T-helper 1 cell (primary cell): ENCODE measurements around the gene EYS.
A peak's percentile ranks its signal among the peaks of the same experiment; 100 is the strongest.
"Not testable (repeated sequence)": the region's sequence is repeated elsewhere in the genome, so short reads cannot be mapped to it uniquely, and the experiment has no call there.

Experiments
- DNase-seq, 5 donors: peaks; one replicate each; pipeline ENCODE4 v3.0.0-alpha.2; 2012 to 2020

Gene EYS

DNA sequence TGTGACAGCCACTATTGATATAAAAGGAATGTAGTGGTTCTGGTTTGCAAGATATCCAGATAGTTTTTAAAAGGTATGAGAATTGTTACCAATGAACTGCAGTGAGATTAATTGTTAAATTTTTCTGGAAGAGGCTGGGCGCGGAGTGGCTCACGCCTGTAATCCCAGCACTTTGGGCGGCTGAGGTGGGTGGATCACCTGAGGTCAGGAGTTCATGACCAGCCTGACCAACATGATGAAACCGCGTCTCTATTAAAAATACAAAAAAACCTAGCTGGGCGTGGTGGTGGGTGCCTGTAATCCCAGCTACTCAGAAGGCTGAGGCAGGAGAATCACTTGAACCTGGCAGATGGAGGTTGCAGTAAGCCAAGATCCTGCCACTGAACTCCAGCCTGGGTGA lies 1906.6 kb downstream of the EYS start:
- DNase-seq: not testable (repeated sequence)

DNA sequence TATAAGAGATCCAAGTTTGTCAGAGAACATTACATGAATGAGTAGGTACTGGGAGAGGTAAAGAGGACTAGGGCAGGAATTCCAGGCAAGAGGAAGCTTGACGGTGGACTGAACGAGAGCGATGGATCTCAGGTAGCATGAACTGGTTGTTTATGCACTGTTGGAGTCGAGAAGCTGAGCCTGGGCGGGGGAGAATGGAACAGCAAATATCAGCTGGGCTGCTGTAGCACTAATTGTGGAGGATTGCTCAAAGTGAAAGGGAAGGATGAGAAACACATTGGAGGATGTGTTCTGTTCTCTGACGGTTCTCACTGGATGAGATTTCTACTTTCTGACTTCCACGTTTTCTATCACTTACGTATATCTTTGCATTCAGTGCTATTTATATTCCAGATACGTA lies 1907.2 kb downstream of the EYS start:
- no peak for DNase-seq

DNA sequence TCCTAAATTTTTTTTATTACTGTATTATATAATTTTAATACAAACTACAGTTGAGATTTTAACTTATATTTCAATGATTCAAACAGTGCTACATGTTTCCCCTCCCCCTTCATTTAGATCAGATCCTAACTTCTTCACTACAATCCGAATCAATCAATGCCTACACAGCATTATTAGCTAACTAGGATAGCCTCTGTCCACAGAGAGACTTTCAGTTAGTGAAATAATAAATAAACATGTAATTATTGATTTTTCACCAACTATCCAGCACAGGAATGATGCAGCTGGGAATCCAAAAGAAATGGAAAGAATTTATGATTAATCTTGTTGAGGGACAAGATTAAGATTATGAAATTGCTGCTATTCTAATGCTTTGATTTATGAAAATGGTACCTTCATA lies 1907.7 kb downstream of the EYS start:
- no peak for DNase-seq

DNA sequence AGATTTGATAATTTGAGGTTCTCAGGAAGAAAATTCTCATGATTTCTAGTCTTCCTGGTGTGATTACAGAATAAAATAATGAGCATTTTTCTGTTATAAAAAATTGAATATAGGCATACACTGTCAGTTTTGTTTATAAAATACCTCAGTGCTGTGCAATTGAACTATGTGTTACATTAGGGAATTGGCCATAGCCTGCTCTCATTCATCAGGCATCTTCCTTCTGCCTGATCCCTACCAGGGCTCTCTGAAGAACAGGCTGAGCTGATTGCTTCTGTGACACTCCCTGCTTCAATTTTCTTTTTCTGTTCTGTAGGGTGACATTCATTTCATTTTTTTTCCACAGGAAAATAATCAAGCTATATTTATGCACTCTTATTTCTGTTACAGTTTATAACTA lies 1908.6 kb downstream of the EYS start:
- DNase-seq: no peak

DNA sequence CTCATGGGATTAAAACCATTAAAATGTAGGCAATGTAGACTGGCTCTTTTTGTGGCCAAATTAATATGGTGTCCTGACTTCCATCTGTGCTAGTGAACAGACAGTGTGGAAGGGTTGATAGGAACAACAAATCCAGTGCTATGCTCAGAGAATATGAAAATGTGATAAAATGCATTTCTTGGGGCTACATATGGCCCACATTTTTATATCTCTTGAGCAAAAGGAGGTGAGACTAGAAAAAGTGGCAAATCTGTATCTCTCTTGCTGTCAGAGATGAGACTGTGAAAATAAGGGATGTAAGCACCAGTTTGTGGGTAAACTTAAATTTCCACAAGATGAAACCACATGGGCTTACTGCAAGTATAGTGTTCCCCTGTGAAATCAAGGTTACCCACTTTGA lies 1909.3 kb downstream of the EYS start:
- DNase-seq: no peak

DNA sequence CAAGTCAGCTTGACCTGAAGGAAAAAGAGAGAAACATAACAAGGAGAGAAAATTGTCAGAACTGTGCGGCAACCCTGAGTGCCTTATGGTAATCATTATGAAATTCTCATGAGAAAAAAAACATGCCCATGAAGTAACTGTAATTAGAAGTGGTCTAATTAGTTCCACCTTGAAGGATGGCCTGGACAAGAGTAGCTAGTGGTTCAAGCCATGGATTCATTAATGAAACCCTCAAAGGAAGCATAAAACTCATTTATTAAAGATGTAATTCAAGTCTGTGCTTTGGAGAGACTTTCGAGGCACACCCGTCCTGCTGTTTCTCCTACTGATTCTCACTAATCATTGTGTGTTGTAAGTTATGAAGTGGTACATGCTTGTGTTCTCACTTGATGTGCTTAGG lies 1911.2 kb downstream of the EYS start:
- no peak for DNase-seq

DNA sequence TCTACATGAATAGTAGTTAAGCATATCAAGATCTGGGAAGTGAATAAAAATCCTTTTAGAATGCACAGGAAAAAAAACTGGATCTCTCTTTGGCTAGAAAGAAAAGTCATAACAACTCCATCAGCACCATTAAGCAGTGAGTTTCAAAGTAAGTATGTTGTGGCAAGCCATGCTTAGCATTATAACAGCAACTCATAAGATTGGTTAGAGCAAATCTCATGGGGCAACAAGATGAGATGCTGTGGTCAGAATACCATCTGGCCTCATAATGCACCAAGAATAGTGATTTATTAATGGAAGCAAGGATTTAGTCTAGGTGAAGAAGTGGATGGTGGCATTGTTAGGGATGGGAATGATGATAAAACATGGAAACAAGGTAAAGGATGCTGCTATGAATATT lies 1912.0 kb downstream of the EYS start:
- DNase-seq: no peak

DNA sequence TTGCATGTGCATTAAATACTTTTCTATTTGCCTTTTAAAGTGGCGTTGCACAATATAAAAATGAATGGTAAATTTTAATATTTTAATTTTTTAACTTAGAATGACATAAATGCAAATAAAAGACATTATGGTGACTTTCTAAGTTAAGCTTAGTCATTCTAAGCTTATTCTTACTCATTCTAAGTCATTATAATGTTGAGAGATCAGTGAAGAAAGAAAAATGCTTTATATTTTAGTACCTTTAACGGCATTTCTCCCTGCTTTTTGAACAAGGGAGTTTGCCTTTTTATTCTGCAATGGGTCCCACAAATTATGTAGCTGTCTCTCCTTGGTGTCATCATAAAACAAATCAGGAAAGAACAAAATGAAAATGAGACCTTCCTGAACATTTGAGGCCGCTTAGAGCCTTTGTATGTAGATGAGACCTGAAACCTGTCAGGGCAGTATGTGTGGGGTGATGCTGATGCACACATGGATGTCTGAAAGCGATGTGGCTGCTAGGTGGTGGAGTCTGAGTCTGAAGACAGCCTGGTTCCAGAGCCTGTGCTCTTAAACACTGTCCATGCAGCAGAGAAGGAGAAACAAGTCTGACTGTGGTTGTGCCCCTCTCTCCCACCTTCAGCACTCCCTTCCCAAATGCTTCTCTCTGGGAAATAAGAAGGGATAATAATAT lies 1913.4 kb downstream of the EYS start:
- DNase-seq: no peak

DNA sequence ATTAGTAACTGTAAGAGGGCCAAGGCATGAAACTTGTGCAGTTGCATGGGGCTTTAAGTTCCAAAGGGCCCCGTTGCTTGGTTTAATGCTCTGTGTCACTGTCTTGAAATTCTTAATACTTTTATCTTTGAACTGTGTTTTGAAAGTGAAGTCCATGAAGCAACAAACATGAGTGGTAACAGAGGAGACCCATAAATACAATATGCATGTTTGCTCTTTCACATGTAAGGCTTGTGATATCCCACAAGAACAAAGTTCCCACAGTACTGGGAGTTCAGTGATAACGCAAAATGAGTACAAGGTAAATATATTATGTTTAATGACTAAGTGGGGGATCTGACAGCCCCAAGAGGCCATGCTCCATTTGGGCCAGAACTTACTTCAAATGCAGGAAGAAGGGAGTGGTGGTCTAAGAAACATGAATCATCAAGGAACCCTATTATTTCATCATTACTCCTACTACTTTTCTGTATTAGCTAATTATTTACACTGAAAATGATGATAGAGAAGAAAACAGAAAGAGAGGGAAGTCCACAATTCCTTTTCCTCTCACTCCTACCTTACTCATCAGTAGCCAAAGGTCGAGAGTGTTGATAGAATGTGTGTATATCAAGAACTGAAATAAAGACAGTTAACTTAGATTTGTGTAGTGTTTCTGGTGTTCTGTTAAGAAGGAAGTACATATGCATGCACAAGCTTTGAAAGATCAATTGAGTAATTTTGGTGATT lies 1914.1 kb downstream of the EYS start:
- no peak for DNase-seq

DNA sequence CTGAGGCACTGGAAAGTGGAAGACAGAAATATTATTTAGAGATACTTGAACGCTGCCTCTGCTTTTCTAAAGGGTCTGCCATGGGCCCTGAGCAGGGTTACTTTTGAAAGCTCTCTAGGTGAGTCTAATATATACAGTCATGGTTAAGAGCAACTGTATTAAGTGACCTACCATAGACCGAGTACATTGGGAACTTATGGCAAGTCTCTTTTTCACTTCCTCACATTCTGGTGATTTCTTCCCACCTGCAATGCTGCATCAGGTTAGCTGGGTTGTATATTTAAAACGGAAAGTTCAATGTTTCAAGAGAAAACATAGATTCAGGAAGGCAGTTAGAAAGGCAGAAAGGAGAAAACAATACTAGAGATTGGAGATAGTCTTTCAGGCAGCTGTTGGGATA lies 1916.7 kb downstream of the EYS start:
- no peak for DNase-seq

DNA sequence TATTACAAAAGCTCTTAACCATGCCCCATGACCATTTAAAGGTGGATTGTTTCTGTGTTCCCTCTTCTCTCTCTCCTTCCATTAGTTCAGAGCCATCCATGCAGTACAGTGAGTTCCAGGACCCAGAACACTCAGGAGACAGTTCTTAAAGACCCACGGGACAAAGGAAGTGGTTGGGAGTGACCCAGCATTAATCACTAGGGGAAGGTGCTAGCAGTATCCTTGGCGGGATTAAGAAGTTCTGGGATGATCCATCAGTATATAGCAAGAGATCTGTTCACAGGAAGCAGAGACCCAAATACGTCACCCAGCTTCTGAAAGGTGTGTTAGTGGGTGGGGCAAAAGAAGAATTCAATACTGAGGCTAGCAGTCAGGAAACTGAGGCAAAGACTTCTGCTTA lies 1917.3 kb downstream of the EYS start:
- no peak for DNase-seq

DNA sequence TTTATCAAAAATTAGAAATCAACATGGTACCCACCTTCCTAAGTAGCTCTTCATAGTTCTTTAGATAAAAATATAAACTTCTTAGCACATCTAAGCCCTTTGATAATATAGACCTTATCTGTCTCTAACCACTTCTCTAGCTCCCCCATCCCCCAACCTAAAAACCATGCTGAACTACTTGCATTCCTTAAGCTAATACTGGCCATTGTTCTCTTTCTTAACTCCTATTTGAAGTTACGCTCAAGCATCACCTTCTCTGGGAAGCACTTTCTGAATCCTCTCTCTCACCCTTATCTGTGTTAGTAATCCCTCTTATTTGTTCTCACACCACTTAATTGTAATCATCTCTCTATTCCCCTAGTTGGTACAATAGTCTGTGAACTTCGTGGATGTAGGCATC lies 1918.5 kb downstream of the EYS start:
- no peak for DNase-seq

DNA sequence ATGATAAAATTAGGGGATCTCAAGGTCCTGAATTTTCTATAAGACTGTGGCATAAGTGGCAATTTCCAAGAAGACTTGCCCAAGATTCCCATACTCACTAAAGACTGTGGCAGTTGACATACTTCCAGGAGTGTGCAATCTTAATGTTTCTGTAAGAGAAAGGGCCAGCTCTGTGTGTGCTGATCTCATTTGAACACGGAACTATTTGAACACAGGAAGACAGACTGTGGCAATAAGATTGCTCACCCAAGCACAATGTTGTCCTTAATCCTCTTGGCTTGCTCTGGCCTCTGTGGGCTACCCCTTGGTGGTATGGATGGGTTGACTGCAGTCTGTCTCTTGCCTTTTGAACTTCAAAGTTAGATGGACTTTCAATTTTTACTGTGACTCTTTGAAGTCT lies 1920.0 kb downstream of the EYS start:
- DNase-seq: no peak

DNA sequence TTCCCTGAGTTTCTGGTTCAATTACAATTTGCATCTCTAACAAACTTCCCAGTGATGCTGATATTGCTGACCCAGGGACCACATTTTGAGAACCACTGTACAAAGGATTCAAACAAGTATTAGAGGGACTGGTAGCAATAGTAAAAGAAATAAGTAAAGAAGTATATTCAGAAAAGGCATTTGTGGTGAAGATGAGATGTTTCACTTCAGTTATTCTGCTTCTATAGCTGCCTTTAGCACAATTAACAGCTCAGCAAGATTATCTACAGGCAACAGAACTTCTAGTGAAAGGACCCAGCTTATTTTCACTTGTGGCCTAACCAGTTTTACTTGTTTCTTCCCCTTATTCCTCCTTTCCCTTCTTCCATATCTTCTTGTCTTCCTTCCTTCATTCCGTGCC lies 1922.0 kb downstream of the EYS start:
- DNase-seq: no peak

DNA sequence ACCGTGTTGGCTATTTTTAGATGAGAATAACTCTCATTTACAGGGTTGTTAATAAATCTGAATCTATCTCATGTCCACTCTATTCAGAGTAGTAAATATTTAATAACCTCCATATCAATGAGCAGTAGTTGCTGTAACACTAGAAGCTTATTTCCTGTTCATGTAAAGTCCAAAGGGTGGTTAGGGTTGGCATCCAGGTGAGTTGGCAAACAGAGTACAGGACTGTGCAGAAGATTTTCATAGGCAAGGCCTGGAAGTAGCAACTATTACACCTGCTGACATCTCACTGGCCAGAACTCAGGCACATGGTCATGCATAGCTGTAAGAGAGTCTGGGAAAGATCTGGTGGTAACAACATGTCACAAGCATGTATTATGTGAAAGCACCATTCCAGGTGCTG lies 1923.9 kb downstream of the EYS start:
- DNase-seq: no peak

DNA sequence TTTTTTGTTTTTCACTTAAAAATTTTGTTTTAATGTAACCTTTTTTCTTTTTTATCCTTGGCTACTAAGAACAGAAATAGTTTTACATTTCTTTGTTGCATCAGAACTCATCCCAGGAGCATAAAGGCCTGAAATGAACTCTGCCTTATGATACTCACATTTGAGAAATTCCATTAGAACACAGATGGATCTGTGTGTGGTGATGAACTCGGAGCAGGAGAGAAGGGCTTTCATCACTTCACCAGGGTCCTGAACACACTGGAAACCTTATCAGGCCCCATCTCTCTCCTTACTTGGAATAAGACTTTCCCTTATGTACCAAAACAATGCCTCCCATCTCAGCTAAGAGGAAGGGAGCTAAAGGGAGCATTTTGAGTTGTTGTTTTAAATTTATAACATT lies 1932.1 kb downstream of the EYS start:
- no peak for DNase-seq

DNA sequence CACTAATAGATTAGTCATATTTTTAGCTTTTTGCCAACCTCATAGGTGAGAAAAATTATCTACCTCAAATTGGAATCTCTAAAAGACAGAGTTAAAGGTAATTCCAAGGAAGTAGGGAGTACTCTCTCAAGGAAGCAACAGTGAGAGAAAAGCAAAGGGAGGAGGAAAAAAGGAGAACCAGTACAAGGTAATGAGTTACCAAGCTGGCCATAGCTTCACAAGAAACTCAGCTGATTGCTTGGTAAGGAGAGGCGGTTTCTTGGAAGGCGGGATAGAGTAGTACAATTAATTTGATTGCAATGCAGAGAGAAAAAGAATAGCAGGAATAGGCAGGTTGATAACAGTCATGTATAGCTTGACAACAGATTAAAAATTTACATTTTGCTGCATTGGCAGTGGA lies 1933.8 kb downstream of the EYS start:
- DNase-seq: no peak

DNA sequence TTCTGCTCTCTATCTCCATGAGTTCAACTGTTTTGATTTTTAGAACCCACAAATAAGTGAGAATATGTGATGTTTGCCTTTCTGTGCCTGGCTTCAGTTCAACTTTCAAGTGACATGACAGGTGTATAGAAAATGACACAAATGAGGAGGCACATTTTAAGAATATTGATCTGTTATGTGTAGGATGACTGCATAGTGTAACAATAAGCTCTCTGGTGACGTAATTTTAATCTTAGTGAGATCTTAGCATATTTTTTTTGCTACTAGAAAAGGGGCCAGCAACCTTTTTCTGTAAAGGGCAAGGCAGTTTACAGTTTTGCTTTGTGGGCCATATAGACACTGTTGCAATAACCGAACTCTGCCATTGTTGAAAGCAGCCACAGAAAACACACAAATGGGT lies 1941.2 kb downstream of the EYS start:
- DNase-seq: no peak

DNA sequence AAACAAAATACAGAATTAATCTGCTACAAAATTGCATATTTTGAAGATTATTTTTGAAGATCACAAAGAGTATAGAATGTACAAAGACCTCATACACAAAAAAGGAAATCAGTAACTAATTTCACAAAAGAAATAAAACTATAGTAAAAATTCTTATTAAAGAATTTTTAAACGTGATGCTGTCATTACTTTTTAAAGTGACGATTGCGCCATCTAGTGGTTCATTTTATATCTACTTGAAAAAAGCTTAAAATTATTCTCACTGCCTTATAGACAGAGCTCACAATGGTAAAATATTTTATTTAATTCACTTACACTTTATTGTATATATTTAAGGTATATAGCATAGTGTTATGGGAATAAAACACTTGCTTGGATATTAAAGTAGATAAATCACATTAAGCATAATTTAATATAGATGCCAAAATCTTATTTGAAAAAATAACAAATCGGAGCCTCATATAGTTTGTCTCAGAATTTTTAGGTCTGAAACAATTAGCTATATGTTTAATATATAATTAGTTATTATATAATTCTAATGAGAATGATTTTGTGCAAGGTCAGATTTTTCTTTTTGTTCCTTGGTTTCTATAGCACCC lies 1942.6 kb downstream of the EYS start:
- peak in 1 of 5 donors; percentile 34 for DNase-seq

DNA sequence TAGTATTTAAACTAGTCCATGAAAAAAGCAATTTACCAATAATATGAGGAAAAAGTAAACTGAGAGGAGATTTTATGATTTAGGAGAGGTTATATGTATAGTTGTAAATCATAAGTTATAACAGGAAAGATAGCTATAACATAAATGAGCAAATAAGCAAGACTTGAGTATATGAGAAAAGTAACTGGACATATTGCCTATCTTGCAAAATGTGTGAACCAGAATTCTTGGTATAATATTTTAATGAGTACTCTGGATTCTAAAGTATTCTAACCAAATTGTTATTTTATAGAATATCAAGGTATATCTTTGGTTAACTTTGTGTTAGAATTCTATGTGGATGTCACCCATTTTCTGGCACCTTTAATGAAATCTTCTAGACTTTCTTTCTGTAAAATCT lies 1946.8 kb downstream of the EYS start:
- DNase-seq: no peak

DNA sequence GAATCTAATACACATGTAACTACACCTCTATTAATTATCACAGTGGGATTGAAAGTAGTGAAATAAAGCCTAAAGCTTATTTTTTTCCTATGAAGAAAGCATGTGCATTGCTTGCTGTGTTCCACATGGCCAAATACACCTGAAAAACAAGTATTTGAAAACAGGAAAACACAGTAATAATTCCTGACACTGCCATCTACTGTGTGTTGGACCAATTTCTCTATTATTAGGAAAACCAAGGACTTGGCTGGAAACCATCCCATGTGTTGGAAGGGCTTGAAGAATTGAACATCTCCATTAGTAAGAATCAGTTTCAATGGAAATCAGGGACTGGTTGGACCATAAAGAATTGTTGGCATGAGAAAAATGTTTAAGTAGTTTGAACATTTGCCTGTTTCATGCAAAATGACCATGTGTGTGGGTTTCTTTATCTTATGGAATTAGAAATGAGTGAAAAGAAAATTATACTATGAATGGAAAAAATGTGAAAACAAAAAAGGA lies 1947.4 kb downstream of the EYS start:
- DNase-seq: no peak

DNA sequence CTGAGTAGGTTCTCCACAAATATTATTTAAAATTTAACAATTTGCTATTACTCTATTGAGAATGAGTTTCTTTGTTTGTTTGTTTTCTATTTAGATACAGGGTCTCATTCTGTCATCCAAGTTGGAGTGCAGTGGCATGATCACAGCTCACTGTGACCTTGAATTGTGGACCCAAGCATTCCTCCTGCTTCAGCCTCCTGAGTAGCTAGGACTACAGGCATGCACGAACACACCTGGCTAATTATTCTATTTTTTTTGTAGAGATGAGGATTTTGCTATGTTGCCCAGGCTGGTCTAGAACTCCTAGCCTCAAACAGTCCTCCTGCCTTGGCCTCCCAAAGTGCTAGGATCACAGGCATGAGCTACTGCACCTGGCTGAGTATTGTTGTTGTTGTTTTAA lies 1949.2 kb downstream of the EYS start:
- DNase-seq: no peak

DNA sequence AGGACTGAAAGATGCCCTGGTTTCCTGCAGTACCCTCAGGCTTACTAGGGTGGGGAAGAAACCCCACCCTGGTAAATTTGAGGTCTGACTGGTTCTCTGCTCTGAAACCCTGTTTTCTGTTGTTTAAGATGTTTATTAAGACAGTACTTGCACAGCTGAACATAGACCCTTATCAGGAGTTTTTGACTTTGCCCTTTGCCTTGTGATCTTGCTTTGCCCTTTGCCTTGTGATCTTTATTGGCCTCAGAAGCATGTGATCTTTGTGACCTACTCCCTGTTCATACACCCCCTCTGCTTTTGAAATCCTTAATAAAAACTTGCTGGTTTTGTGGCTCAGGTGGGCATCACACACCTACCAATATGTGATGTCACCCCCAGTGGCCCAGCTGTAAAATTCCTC lies 1949.8 kb downstream of the EYS start:
- not testable (repeated sequence) for DNase-seq

DNA sequence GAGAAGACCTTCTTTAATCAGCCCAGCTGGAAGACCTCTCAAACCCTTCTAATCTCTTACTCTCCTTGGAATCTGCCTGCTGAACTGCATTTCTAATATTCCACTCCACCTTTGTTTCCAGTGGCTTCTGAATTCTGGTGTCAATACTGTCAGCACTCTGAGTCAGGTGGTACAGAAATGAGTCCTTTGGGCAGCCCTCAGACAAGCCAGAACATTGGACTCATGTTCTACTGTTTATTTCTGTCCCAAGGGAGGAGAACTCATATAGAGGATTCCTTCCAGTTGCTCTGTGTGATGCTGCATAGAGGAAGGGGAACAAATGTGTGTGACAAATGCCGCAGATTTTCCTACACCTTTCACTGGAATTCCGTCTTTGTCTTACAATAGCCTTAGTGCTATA lies 1956.6 kb downstream of the EYS start:
- no peak for DNase-seq
